K562 (cell line): ENCODE results near the gene GNA14. TPM values are rescaled to one million over a fixed set of nuclear protein-coding genes. Genes with fewer than 3 reads are reported as not detected.
"Not testable (repeated sequence)": the region's sequence is repeated elsewhere in the genome, so short reads cannot be mapped to it uniquely, and the experiment has no call there.

Source experiments
- ATAC-seq: fragments of 200-7000 bp; cut with Tn5 transposase; 3 replicates; pipeline ENCODE4 v1.9.1; 2020; ENCODE audit warnings: moderate library complexity
- BruUV-seq: library from RNA; stranded (reverse); fragments of 400-500 nt; replicated peaks from 2 replicates; lab custom pipeline; 2021; lab: Mats Ljungman, UMichigan
- CTCF ChIA-PET: fragments of 300-600 bp; formaldehyde crosslinking; extraction: SDS; loops from one replicate; lab custom pipeline; 2021; ENCODE audit warnings: low intra/inter-chr PET ratio; lab: Yijun Ruan, JAX
- POLR2A ChIA-PET: fragments of 300-600, 350-650 bp; sonication (Branson Sonifier 250); formaldehyde crosslinking; extraction: SDS; loops from one replicate; lab custom pipeline; 2021; ENCODE audit warnings: antibody characterized with exemption, inconsistent platforms; lab: Yijun Ruan, JAX
- DNase-seq, 4 experiments: peaks; one replicate each; pipeline versions ENCODE4 v3.0.0 to v3.0.0-alpha.2; 2011 to 2018; ENCODE audit warnings: low spot score in 3 of 4, mixed read lengths in 3 of 4; ENCODE audit errors: extremely low read depth in 1 of 4
- FAIRE-seq: peaks from 2 replicates; lab custom pipeline; 2011; peaks lifted over from hg19 to GRCh38; lab: Jason Lieb, UNC
- H2AFZ ChIP-seq: 2 replicates; pipeline ENCODE4 v1.6.0; 2011; ENCODE audit warnings: low read depth, low read length, control low read depth, inconsistent platforms
- H3K27ac ChIP-seq: fragments of 200-600 bp; 3 replicates; pipeline ENCODE4 v1.8.0; 2011; ENCODE audit warnings: low read depth, mild to moderate bottlenecking, control low read depth, inconsistent platforms, low read length, moderate library complexity, mixed read lengths; ENCODE audit errors: extremely low read depth
- H3K27me3 ChIP-seq, 2 experiments: fragments of 300-600 bp in 1 of 2; 2 replicates in 1 of 2; 3 replicates in 1 of 2; pipeline versions ENCODE4 v1.6.0 to v1.8.0; 2011; ENCODE audit warnings: inconsistent platforms in 2 of 2, low read length in 2 of 2, mild to moderate bottlenecking in 1 of 2, mixed read lengths in 1 of 2, moderate library complexity in 1 of 2; ENCODE audit not compliant: control insufficient read depth in 2 of 2, insufficient read depth in 2 of 2
- H3K36me3 ChIP-seq: fragments of 300-600 bp; 3 replicates; pipeline ENCODE4 v1.8.0; 2011; ENCODE audit warnings: mild to moderate bottlenecking, low read length, inconsistent platforms; ENCODE audit not compliant: control insufficient read depth, insufficient read depth
- H3K4me1 ChIP-seq, 2 experiments: fragments of 200-600 bp in 1 of 2; replicated peaks in 1 of 2; 2 replicates in 1 of 2; 3 replicates in 1 of 2; pipeline versions ENCODE4 v1.5.1 to v1.8.0; 2011; ENCODE audit warnings: inconsistent platforms in 2 of 2, low read length in 2 of 2, mild to moderate bottlenecking in 1 of 2, mixed read lengths in 1 of 2, moderate library complexity in 1 of 2; ENCODE audit not compliant: control insufficient read depth in 2 of 2, insufficient read depth in 2 of 2
- H3K4me2 ChIP-seq: 2 replicates; pipeline ENCODE4 v1.6.1; 2011; ENCODE audit warnings: low read length, control low read depth, inconsistent platforms, mixed read lengths; ENCODE audit not compliant: insufficient read depth
- H3K4me3 ChIP-seq: fragments of 200-600 bp; sonication (generic), shearing (Covaris generic); 2 replicates; pipeline ENCODE4 v1.5.1; 2016; ENCODE audit warnings: control low read depth, inconsistent platforms
- H3K79me2 ChIP-seq: fragments of 200-600 bp; 3 replicates; pipeline ENCODE4 v1.8.0; 2011; ENCODE audit warnings: low read length, inconsistent platforms; ENCODE audit not compliant: control insufficient read depth, insufficient read depth
- H3K9ac ChIP-seq, 2 experiments: 2 replicates each; pipeline versions ENCODE4 v1.6.0 to v1.6.1; 2011; ENCODE audit warnings: low read depth in 2 of 2, low read length in 2 of 2, control low read depth in 1 of 2, inconsistent platforms in 1 of 2, mild to moderate bottlenecking in 1 of 2, mixed read lengths in 1 of 2; ENCODE audit not compliant: insufficient read depth in 1 of 2
- H3K9me1 ChIP-seq: one replicate; pipeline ENCODE4 v1.6.0; 2011; ENCODE audit warnings: inconsistent platforms, mild to moderate bottlenecking, low read length, moderate library complexity; ENCODE audit not compliant: control insufficient read depth, insufficient read depth
- H3K9me3 ChIP-seq: replicated peaks from 2 replicates; pipeline ENCODE4 v1.5.1; 2011; ENCODE audit warnings: low read depth, low read length, inconsistent platforms; ENCODE audit not compliant: control insufficient read depth, insufficient read depth
- H4K20me1 ChIP-seq: replicated peaks from 2 replicates; pipeline ENCODE4 v1.6.1; 2011; ENCODE audit warnings: low read length, inconsistent platforms, mixed read lengths; ENCODE audit not compliant: control insufficient read depth, insufficient read depth
- CTCF ChIP-seq, 3 experiments: IDR thresholded peaks in 2 of 3; conservative IDR thresholded peaks in 1 of 3; 2 replicates each; pipeline ENCODE4 v1.5.1; 2011 to 2012; ENCODE audit warnings: low read length in 3 of 3, mild to moderate bottlenecking in 3 of 3, control low read depth in 2 of 3, improper control_type of control experiment in 1 of 3, inconsistent platforms in 1 of 3, low read depth in 1 of 3, mixed read lengths in 1 of 3, moderate library complexity in 1 of 3; ENCODE audit not compliant: insufficient read depth in 2 of 3
- WGBS: fragments of 100-300 bp; shearing (Covaris generic); methylation state at CpG from one replicate; pipeline ENCODE4 v1.1.6; 2016; ENCODE audit warnings: low coverage, mixed read lengths; ENCODE audit not compliant: insufficient coverage; ENCODE audit errors: missing lambda C conversion rate; 5-methylcytosine and 5-hydroxymethylcytosine counted together
- in situ Hi-C: fragments of 300-500 bp; cut with MboI; formaldehyde crosslinking; loops from 4 replicates; pipeline ENCODE4 v1.15.0; 2018; ENCODE audit warnings: inconsistent platforms, mixed read lengths
- intact Hi-C: fragments of 100-400 bp; cut with micrococcal nuclease; formaldehyde crosslinking; loops from 2 replicates; pipeline ENCODE4 v1.14.2; 2022
- polyA plus RNA-seq, 8 experiments: library from polyadenylated mRNA; depleted of rRNA in 4 of 8; stranded (reverse) in 5 of 8; unstranded in 3 of 8; fragments of >200 nt; fragmentation: Nextera tagmentation in 2 of 8; fragmentation: Illumina TruSeq in 1 of 8; extraction: Ambion mirVana in 2 of 8; extraction: Trizol in 1 of 8; gene quantifications; 2 replicates each; pipeline versions ENCODE4 v1.2.1 to v1.2.3, GENCODE V29; 2011 to 2014; ENCODE audit warnings: inconsistent platforms in 1 of 8, missing spikeins in 1 of 8
- total RNA-seq, 7 experiments: library from RNA; depleted of rRNA in 6 of 7; stranded (reverse); fragments of >200 nt in 6 of 7; fragmentation: Illumina TruSeq in 2 of 7; extraction: Trizol in 2 of 7; gene quantifications; 2 replicates each; pipeline versions ENCODE4 v1.2.1 to v1.2.3, GENCODE V29; 2011 to 2021; ENCODE audit warnings: low replicate concordance in 1 of 7

GNA14 gene
- total and polyA plus RNA-seq, 9 of the 15 experiments (the other 6 are each of a cell fraction or from before 2014, with no cell fraction given): 0.03 to 0.11 (median 0.03) TPM; not detected in 6

GRCh38 chr9:77690723-77691122, 42.6 kb upstream of the GNA14 start:
- H3K4me1 ChIP-seq, H3K9me3 ChIP-seq, H4K20me1 ChIP-seq, BruUV-seq, H3K4me2 ChIP-seq, CTCF ChIA-PET, H3K27me3 ChIP-seq, H3K9ac ChIP-seq, in situ Hi-C loops, H3K4me3 ChIP-seq, H3K27ac ChIP-seq, ATAC-seq, H3K79me2 ChIP-seq, H3K36me3 ChIP-seq, H2AFZ ChIP-seq, intact Hi-C loops, FAIRE-seq: not testable (repeated sequence)
- WGBS: 7% methylated on average over 3 of the region's 3 CpGs
- POLR2A ChIA-PET: interaction anchor here (0.6 kb wide), 1 partner anchor 13 kb away, joined by 3 read pairs; no protein-coding TSS in a partner anchor
- 0 out of 6 replicates have a peak, but pooled peaks of 1 of the 3 experiments have one; percentile 2 for TF ChIP-seq CTCF (IDR thresholded peaks at IDR 0.05 in 2 of 3, conservative IDR thresholded peaks at IDR 0.05 in 1 of 3; ENCODE audit: insufficient read depth in 2 of 3, low read depth in 1 of 3, low read length in 3 of 3)
- TF ChIP-seq, all 486 proteins: peak for 1; not testable (repeated sequence) for 485
- DNase-seq, H3K9me1 ChIP-seq: not testable (repeated sequence)

DNA sequence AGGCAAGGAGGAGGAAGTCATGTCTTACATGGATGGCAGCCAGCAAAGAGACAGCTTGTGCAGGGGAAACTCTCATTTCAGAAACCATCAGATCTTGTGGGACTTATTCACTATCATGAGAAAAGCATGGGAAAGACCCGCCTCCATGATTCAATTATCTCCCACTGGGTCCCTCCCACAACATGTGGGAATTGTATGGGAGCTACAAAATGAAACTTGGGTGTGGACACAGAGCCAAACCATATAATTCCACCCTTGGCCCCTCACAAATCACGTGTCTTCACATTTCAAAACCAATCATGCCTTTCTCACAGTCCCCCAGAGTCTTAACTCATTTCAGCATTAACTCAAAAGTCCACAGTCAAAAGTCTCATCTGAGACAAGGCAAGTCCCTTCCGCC, 42.0 kb upstream of the GNA14 start:
- H3K27me3 ChIP-seq, H3K79me2 ChIP-seq, FAIRE-seq, H3K4me2 ChIP-seq, H3K9ac ChIP-seq, CTCF ChIA-PET, in situ Hi-C loops, BruUV-seq, H3K4me3 ChIP-seq, intact Hi-C loops, DNase-seq, H3K27ac ChIP-seq, H3K9me1 ChIP-seq, H3K9me3 ChIP-seq, H3K36me3 ChIP-seq, H3K4me1 ChIP-seq, H4K20me1 ChIP-seq, H2AFZ ChIP-seq, ATAC-seq: not testable (repeated sequence)
- POLR2A ChIA-PET: interaction anchor here (0.6 kb wide), 1 partner anchor 12 kb away, joined by 3 read pairs; no protein-coding TSS in a partner anchor
- WGBS: 22% methylated on average over 1 of the region's 3 CpGs

DNA sequence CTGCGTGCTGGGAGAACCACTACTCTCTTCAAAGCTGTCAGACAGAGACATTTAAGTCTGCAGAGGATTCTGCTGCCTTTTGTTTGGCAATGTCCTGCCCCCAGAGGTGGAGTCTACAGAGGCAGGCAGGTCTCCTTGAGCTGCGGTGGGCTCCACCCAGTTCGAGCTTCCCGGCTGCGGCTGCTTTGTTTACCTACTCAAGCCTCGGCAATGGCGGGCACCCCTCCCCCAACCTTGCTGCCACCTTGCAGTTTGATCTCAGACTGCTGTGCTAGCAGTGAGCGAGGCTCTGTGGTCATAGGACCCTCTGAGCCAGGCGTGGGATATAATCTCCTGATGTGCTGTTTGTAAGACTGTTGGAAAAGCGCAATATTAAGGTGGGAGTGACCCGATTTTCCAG, 39.6 kb upstream of the GNA14 start:
- H3K4me2 ChIP-seq, H3K4me3 ChIP-seq, FAIRE-seq, BruUV-seq, intact Hi-C loops, H3K4me1 ChIP-seq, DNase-seq, POLR2A ChIA-PET, H3K9me3 ChIP-seq, H4K20me1 ChIP-seq, H3K79me2 ChIP-seq, H3K9ac ChIP-seq, H3K36me3 ChIP-seq, in situ Hi-C loops, H3K27me3 ChIP-seq, ATAC-seq, H3K27ac ChIP-seq, H3K9me1 ChIP-seq, CTCF ChIA-PET: not testable (repeated sequence)
- 0% methylated on average over 7 of the region's 11 CpGs for WGBS
- 0 out of 2 replicates have a peak overlapping the region, but pooled peaks have one; percentile 45 for H2AFZ ChIP-seq
